BLaER1 treated with 17β-estradiol and CSF1 and Interleukin-3, amounts not matched to agents 10 nM and 100 nM (cell line): Measurements from ENCODE around the gene KCNH6.

Source experiments
- H3K27ac ChIP-seq, 11 experiments: shearing (Covaris generic); formaldehyde crosslinking; 2 replicates each; pipeline ENCODE4 v1.8.1; 2022
- H3K27me3 ChIP-seq, 11 experiments: shearing (Covaris generic); formaldehyde crosslinking; 2 replicates each; pipeline ENCODE4 v1.8.1; 2022
- H3K36me3 ChIP-seq, 11 experiments: shearing (Covaris generic); formaldehyde crosslinking; 2 replicates each; pipeline ENCODE4 v1.8.1; 2022
- H3K4me1 ChIP-seq, 10 experiments: shearing (Covaris generic); formaldehyde crosslinking; 2 replicates each; pipeline ENCODE4 v1.8.1; 2022
- H3K4me2 ChIP-seq, 11 experiments: shearing (Covaris generic); formaldehyde crosslinking; 2 replicates each; pipeline ENCODE4 v1.8.1; 2022
- H3K4me3 ChIP-seq, 10 experiments: shearing (Covaris generic); formaldehyde crosslinking; 2 replicates each; pipeline ENCODE4 v1.8.1; 2022
- H3K9ac ChIP-seq, 11 experiments: shearing (Covaris generic); formaldehyde crosslinking; 2 replicates each; pipeline ENCODE4 v1.8.1; 2022
- H3K9me3 ChIP-seq, 11 experiments: shearing (Covaris generic); formaldehyde crosslinking; replicated peaks in 1 of 11; 2 replicates each; pipeline ENCODE4 v1.8.1; 2022
- H4K20me1 ChIP-seq, 11 experiments: shearing (Covaris generic); formaldehyde crosslinking; 2 replicates each; pipeline ENCODE4 v1.8.1; 2022
- Cebpa-rat ChIP-seq, 11 experiments: shearing (Covaris generic); IDR thresholded peaks; 2 replicates each; pipeline ENCODE4 v1.8.1; 2022

The KCNH6 gene

GRCh38 chr17:63519972-63520882 is 2.9 kb upstream of the KCNH6 start:
- no peaks in the 10 kb centered on the region for H3K9me3 ChIP-seq
- no peak overlapping the region for H3K27ac ChIP-seq
- no peak overlapping the region for H3K4me2 ChIP-seq
- peaks cover 0 to 3% (median 0%) of the 10 kb centered on the region in 10 experiments; a peak in 2 of 20 replicates for H3K4me1 ChIP-seq
- H3K27me3 ChIP-seq, result peaks cover 0 to 6% (median 0%) of the 10 kb centered on the region in 11 experiments; a peak in 2 of 22 replicates
- H3K4me3 ChIP-seq, result no peak overlapping the region
- no peak for TF ChIP-seq Cebpa-rat (IDR thresholded peaks at IDR 0.05)
- no peaks in the 10 kb centered on the region for H3K36me3 ChIP-seq
- H4K20me1 ChIP-seq, result peaks cover 0 to 49% (median 5%) of the 10 kb centered on the region in 11 experiments; a peak in 10 of 22 replicates
- no peak overlapping the region for H3K9ac ChIP-seq

GRCh38 chr17:63524051-63524450 is 893 bp downstream of the KCNH6 start:
- H3K27me3 ChIP-seq, result peaks cover 0 to 6% (median 0%) of the 10 kb centered on the region in 11 experiments; a peak in 2 of 22 replicates
- no peaks in the 10 kb centered on the region for H3K9me3 ChIP-seq
- no peak for TF ChIP-seq Cebpa-rat (IDR thresholded peaks at IDR 0.05)
- H4K20me1 ChIP-seq, result peaks cover 0 to 66% (median 3%) of the 10 kb centered on the region in 11 experiments; a peak in 10 of 22 replicates
- no peak overlapping the region for H3K4me2 ChIP-seq
- no peak overlapping the region for H3K4me3 ChIP-seq
- H3K4me1 ChIP-seq, result peaks cover 0 to 7% (median 0%) of the 10 kb centered on the region in 10 experiments; a peak in 3 of 20 replicates
- H3K27ac ChIP-seq, result no peak overlapping the region
- no peak overlapping the region for H3K9ac ChIP-seq
- H3K36me3 ChIP-seq, result no peaks in the 10 kb centered on the region

- peaks cover 0 to 53% (median 3%) of the 10 kb centered on the region in 11 experiments; a peak in 10 of 22 replicates for H4K20me1 ChIP-seq
- no peaks in the 10 kb centered on the region for H3K9me3 ChIP-seq
- no peak overlapping the region for H3K4me2 ChIP-seq
- peaks cover 0 to 6% (median 0%) of the 10 kb centered on the region in 11 experiments; a peak in 2 of 22 replicates for H3K27me3 ChIP-seq
- no peak overlapping the region for H3K9ac ChIP-seq
- peaks cover 0 to 7% (median 0%) of the 10 kb centered on the region in 10 experiments; a peak in 3 of 20 replicates for H3K4me1 ChIP-seq
- H3K27ac ChIP-seq, result no peak overlapping the region
- TF ChIP-seq Cebpa-rat (IDR thresholded peaks at IDR 0.05), result no peak
- no peak overlapping the region for H3K4me3 ChIP-seq
- no peaks in the 10 kb centered on the region for H3K36me3 ChIP-seq
These were observed 2.2 kb downstream of the KCNH6 start for GRCh38 chr17:63525190-63525946.

- H3K4me3 ChIP-seq, result no peak overlapping the region
- H3K27me3 ChIP-seq, result peaks cover 0 to 6% (median 0%) of the 10 kb centered on the region in 11 experiments; a peak in 2 of 22 replicates
- peaks cover 0 to 7% (median 0%) of the 10 kb centered on the region in 10 experiments; a peak in 3 of 20 replicates for H3K4me1 ChIP-seq
- H3K9ac ChIP-seq, result no peak overlapping the region
- peaks cover 0 to 48% (median 3%) of the 10 kb centered on the region in 11 experiments; a peak in 10 of 22 replicates for H4K20me1 ChIP-seq
- no peak overlapping the region for H3K27ac ChIP-seq
- no peaks in the 10 kb centered on the region for H3K9me3 ChIP-seq
- no peak overlapping the region for H3K4me2 ChIP-seq
- no peaks in the 10 kb centered on the region for H3K36me3 ChIP-seq
- TF ChIP-seq Cebpa-rat (IDR thresholded peaks at IDR 0.05), result no peak
These were observed 3.7 kb downstream of the KCNH6 start for GRCh38 chr17:63526861-63527260.

GRCh38 chr17:63528183-63528582 is 5.0 kb downstream of the KCNH6 start:
- Histone ChIP-seq H3K27ac (no peak overlapping the region), H3K4me1 (peaks cover 0 to 7% (median 0%) of the 10 kb centered on the region in 10 experiments; a peak in 3 of 20 replicates), H3K27me3 (peaks cover 0 to 6% (median 0%) of the 10 kb centered on the region in 11 experiments; a peak in 2 of 22 replicates), H3K9me3 (no peaks in the 10 kb centered on the region), H3K4me3 (no peak overlapping the region), H3K36me3 (no peaks in the 10 kb centered on the region), H3K4me2 (no peak overlapping the region), H4K20me1 (peaks cover 0 to 53% (median 0%) of the 10 kb centered on the region in 11 experiments; a peak in 8 of 22 replicates), H3K9ac (no peak overlapping the region)
- TF ChIP-seq Cebpa-rat (IDR thresholded peaks at IDR 0.05), result no peak

GRCh38 chr17:63529711-63530556 is 6.8 kb downstream of the KCNH6 start:
- no peak for TF ChIP-seq Cebpa-rat (IDR thresholded peaks at IDR 0.05)
- H3K36me3 ChIP-seq, result no peaks in the 10 kb centered on the region

GRCh38 chr17:63530557-63531021 is 7.4 kb downstream of the KCNH6 start:
- Histone ChIP-seq H3K36me3 (no peaks in the 10 kb centered on the region), H3K4me3 (no peak overlapping the region), H4K20me1 (peaks cover 0 to 35% (median 0%) of the 10 kb centered on the region in 11 experiments; a peak in 4 of 22 replicates), H3K9ac (no peak overlapping the region), H3K4me2 (no peak overlapping the region), H3K27me3 (no peaks in the 10 kb centered on the region), H3K27ac (no peak overlapping the region), H3K4me1 (peaks cover 0 to 5% (median 0%) of the 10 kb centered on the region in 10 experiments; a peak in 5 of 20 replicates), H3K9me3 (no peaks in the 10 kb centered on the region)
- no peak for TF ChIP-seq Cebpa-rat (IDR thresholded peaks at IDR 0.05)

More at GRCh38 chr17:63529711-63530556, 6.8 kb downstream of the KCNH6 start:
- H3K4me1 ChIP-seq, result peaks cover 0 to 4% (median 0%) of the 10 kb centered on the region in 10 experiments; a peak in 1 of 20 replicates
- no peak overlapping the region for H3K9ac ChIP-seq
- no peaks in the 10 kb centered on the region for H3K27me3 ChIP-seq
- peaks cover 0 to 36% (median 0%) of the 10 kb centered on the region in 11 experiments; a peak in 4 of 22 replicates for H4K20me1 ChIP-seq
- H3K27ac ChIP-seq, result no peak overlapping the region
- H3K4me2 ChIP-seq, result no peak overlapping the region
- H3K9me3 ChIP-seq, result no peaks in the 10 kb centered on the region
- no peak overlapping the region for H3K4me3 ChIP-seq
